B cell (primary cell): Measurements from ENCODE around the gene MRPL54. TPM values are rescaled to one million over a fixed set of nuclear protein-coding genes. Genes with fewer than 3 reads are reported as not detected.

Experiments used
- ATAC-seq: fragments of 200-7000 bp; cut with Tn5 transposase; one replicate; pipeline ENCODE4 v1.10.0; 2021; ENCODE audit warnings: low read depth, mild to moderate bottlenecking, moderate number of reproducible peaks, moderate library complexity
- CTCF ChIA-PET: fragments of 350-600 bp; sonication (Branson Sonifier 250); formaldehyde crosslinking; loops from one replicate; lab custom pipeline; 2021; ENCODE audit warnings: antibody characterized with exemption, inconsistent platforms; lab: Charles Lee
- POLR2A ChIA-PET: fragments of 350-600 bp; sonication (Branson Sonifier 250); formaldehyde crosslinking; loops from one replicate; lab custom pipeline; 2021; ENCODE audit warnings: antibody characterized with exemption; lab: Charles Lee
- DNase-seq: peaks from one replicate; pipeline ENCODE4 v3.0.0; 2013
- H2AFZ ChIP-seq: 2 replicates; pipeline ENCODE4 v1.6.1; 2012; ENCODE audit warnings: mild to moderate bottlenecking, low read depth, low read length; ENCODE audit not compliant: insufficient read depth, poor library complexity, severe bottlenecking
- H3K27ac ChIP-seq, 2 donors: 1 replicate in 1 of 2; 2 replicates in 1 of 2; pipeline ENCODE4 v1.5.1; 2012 to 2013; ENCODE audit warnings: low read length in 2 of 2, mild to moderate bottlenecking in 2 of 2, moderate library complexity in 1 of 2
- H3K27me3 ChIP-seq, 4 experiments: fragments of 200-600 bp in 1 of 4; sonication (generic) in 1 of 4; replicated peaks in 1 of 4; 1 replicate in 2 of 4; 2 replicates in 2 of 4; pipeline versions ENCODE4 v1.6.1 to v1.7.0; 2013 to 2016; ENCODE audit warnings: low read length in 3 of 4, mild to moderate bottlenecking in 2 of 4, mixed read lengths in 1 of 4, moderate library complexity in 1 of 4; ENCODE audit not compliant: insufficient read depth in 4 of 4, control insufficient read depth in 3 of 4; ENCODE audit errors: control extremely low read depth in 1 of 4
- H3K36me3 ChIP-seq, 2 experiments: replicated peaks in 1 of 2; 1 replicate in 1 of 2; 2 replicates in 1 of 2; pipeline versions ENCODE4 v1.6.1 to v1.7.1; 2013; ENCODE audit warnings: low read length in 1 of 2; ENCODE audit not compliant: insufficient read depth in 2 of 2, control insufficient read depth in 1 of 2; ENCODE audit errors: control extremely low read depth in 1 of 2, extremely low read depth in 1 of 2
- H3K4me1 ChIP-seq, 2 donors: fragments of 200-600 bp in 1 of 2; sonication (generic) in 1 of 2; 1 replicate in 1 of 2; 2 replicates in 1 of 2; pipeline versions ENCODE4 v1.5.1 to v1.6.1; 2013 to 2017; ENCODE audit warnings: low read length in 2 of 2; ENCODE audit not compliant: control insufficient read depth in 2 of 2, insufficient read depth in 2 of 2
- H3K4me2 ChIP-seq: replicated peaks from 2 replicates; pipeline ENCODE3; 2012; ENCODE audit warnings: mild to moderate bottlenecking, low read depth, low read length; ENCODE audit not compliant: poor library complexity, severe bottlenecking
- H3K4me3 ChIP-seq, 5 experiments: fragments of 200-600 bp in 1 of 5; sonication (generic) in 1 of 5; 1 replicate in 3 of 5; 2 replicates in 2 of 5; pipeline versions ENCODE4 v1.5.1 to v1.7.0; 2011 to 2016; ENCODE audit warnings: low read length in 4 of 5, mild to moderate bottlenecking in 4 of 5, low read depth in 2 of 5, control low read depth in 1 of 5, moderate library complexity in 1 of 5; ENCODE audit not compliant: insufficient read depth in 1 of 5; ENCODE audit errors: control extremely low read depth in 1 of 5, extremely low read depth in 1 of 5
- H3K79me2 ChIP-seq: fragments of 200-600 bp; sonication (generic); one replicate; pipeline ENCODE4 v1.6.0; 2016; ENCODE audit warnings: low read length; ENCODE audit not compliant: control insufficient read depth, insufficient read depth
- H3K9ac ChIP-seq: fragments of 200-600 bp; sonication (generic); 2 replicates; pipeline ENCODE4 v1.6.1; 2017; ENCODE audit warnings: mild to moderate bottlenecking, low read length, moderate library complexity
- H3K9me3 ChIP-seq, 3 donors: one replicate each; pipeline versions ENCODE4 v1.6.1 to v1.7.1; 2013; ENCODE audit warnings: low read length in 2 of 3; ENCODE audit not compliant: control insufficient read depth in 2 of 3, insufficient read depth in 1 of 3; ENCODE audit errors: control extremely low read depth in 1 of 3
- H4K20me1 ChIP-seq: 2 replicates; pipeline ENCODE4 v1.6.0; 2012; ENCODE audit warnings: mild to moderate bottlenecking, low read length; ENCODE audit not compliant: insufficient read depth, control insufficient read depth, poor library complexity, severe bottlenecking
- H3K27ac Mint-ChIP-seq: one replicate; pipeline ENCODE4 v1.8.0; 2021; ENCODE audit warnings: mixed read lengths
- H3K27me3 Mint-ChIP-seq: one replicate; pipeline ENCODE4 v1.8.0; 2021; ENCODE audit warnings: mixed read lengths
- H3K4me1 Mint-ChIP-seq: one replicate; pipeline ENCODE4 v1.8.0; 2021; ENCODE audit warnings: mixed read lengths
- H3K4me3 Mint-ChIP-seq: one replicate; pipeline ENCODE4 v1.8.0; 2021; ENCODE audit warnings: mixed read lengths
- H3K9me3 Mint-ChIP-seq: one replicate; pipeline ENCODE4 v1.8.0; 2022; ENCODE audit warnings: mixed read lengths; ENCODE audit not compliant: insufficient read depth
- CTCF ChIP-seq: fragments of 200-600 bp; IDR thresholded peaks from one replicate; pipeline ENCODE4 v1.8.0; 2022; ENCODE audit warnings: antibody characterized with exemption, mild to moderate bottlenecking
- EZH2 ChIP-seq: IDR thresholded peaks from 2 replicates; pipeline ENCODE4 v1.6.1; 2012; ENCODE audit warnings: borderline replicate concordance, low read depth, mild to moderate bottlenecking, moderate library complexity, low read length; ENCODE audit not compliant: insufficient read depth, poor library complexity, severe bottlenecking
- WGBS: methylation state at CpG from one replicate; pipeline ENCODE4 v1.1.5; 2013; ENCODE audit warnings: missing lambda C conversion rate; ENCODE audit not compliant: insufficient coverage; 5-methylcytosine and 5-hydroxymethylcytosine counted together
- intact Hi-C: fragments of 100-400 bp; cut with micrococcal nuclease; formaldehyde crosslinking; loops from one replicate; pipeline ENCODE4 v1.10.0; 2022
- polyA plus RNA-seq: library from polyadenylated mRNA; depleted of rRNA; stranded (reverse); fragments of >200 nt; gene quantifications from 2 replicates; pipeline ENCODE4 v1.2.3, GENCODE V29; 2012
- total RNA-seq, 2 donors: library from RNA; stranded (reverse); fragments of 120-200 nt in 1 of 2; gene quantifications; 1 replicate in 1 of 2; 2 replicates in 1 of 2; pipeline versions ENCODE4 v1.2.3 to v1.2.4, GENCODE V29; 2013 to 2022

MRPL54 gene
- total and polyA plus RNA-seq, 2 donors (not counting 1 experiment from before 2014, with no cell fraction given), result 54.3 to 75.1 TPM

- TF ChIP-seq EZH2, result no peak
- WGBS, result 93% methylated on average over 30 of the region's 32 CpGs
- H3K27me3 ChIP-seq, result no peaks in the 10 kb centered on the region
- no peaks in the 10 kb centered on the region for H3K4me1 ChIP-seq
- ATAC-seq (no peak), DNase-seq (no peak)
- intact Hi-C loops, result no loop called here
- H3K9ac ChIP-seq, result no peak overlapping the region
- H3K4me3 ChIP-seq, result no peak overlapping the region
- ChIA-PET POLR2A (no interaction called here), CTCF (interaction anchor here (0.6 kb wide), 1 partner anchor 28 kb away, joined by 4 read pairs; no protein-coding TSS in a partner anchor)
- H3K36me3 ChIP-seq, result no peaks in the 10 kb centered on the region
- no peaks in the 10 kb centered on the region for H3K4me1 Mint-ChIP-seq
- H4K20me1 ChIP-seq, result no peaks in the 10 kb centered on the region
- no peak overlapping the region for H3K4me3 Mint-ChIP-seq
- no peak overlapping the region for H3K27ac ChIP-seq
- H3K27ac Mint-ChIP-seq, result no peak overlapping the region
- H2AFZ ChIP-seq, result no peak overlapping the region
- H3K9me3 ChIP-seq, result no peaks in the 10 kb centered on the region
- no peak overlapping the region for H3K4me2 ChIP-seq
- H3K79me2 ChIP-seq, result no peaks in the 10 kb centered on the region
- peaks cover 7% of the 10 kb centered on the region for H3K27me3 Mint-ChIP-seq
- H3K9me3 Mint-ChIP-seq, result no peaks in the 10 kb centered on the region
Observed at GRCh38 chr19:3730457-3730958, 32.0 kb upstream of the MRPL54 start.

GRCh38 chr19:3732108-3732507 lies 30.4 kb upstream of the MRPL54 start:
- Histone ChIP-seq H4K20me1 (no peaks in the 10 kb centered on the region), H2AFZ (no peak overlapping the region), H3K79me2 (no peaks in the 10 kb centered on the region), H3K9me3 (no peaks in the 10 kb centered on the region), H3K4me2 (no peak overlapping the region), H3K36me3 (no peaks in the 10 kb centered on the region), H3K9ac (no peak overlapping the region), H3K27ac (no peak overlapping the region), H3K27me3 (peaks cover 0 to under 1% (median 0%) of the 10 kb centered on the region in 4 experiments), H3K4me1 (no peaks in the 10 kb centered on the region), H3K4me3 (no peak overlapping the region)
- Mint-ChIP-seq H3K4me3 (no peak overlapping the region), H3K4me1 (no peaks in the 10 kb centered on the region), H3K27ac (no peak overlapping the region), H3K27me3 (peaks cover 7% of the 10 kb centered on the region), H3K9me3 (no peaks in the 10 kb centered on the region)
- ATAC-seq (no peak), DNase-seq (no peak)
- no peak for TF ChIP-seq EZH2
- TF ChIP-seq CTCF, result no peak
- intact Hi-C loops, result no loop called here
- ChIA-PET CTCF (no interaction called here), POLR2A (no interaction called here)
- WGBS, result 100% methylated on average over 1 of the region's 1 CpG
